MM.1S (cell line): Measurements from ENCODE around the gene TMPRSS3.

Source experiments
- CTCF ChIP-seq: fragments of 300-600 bp; sonication (generic); IDR thresholded peaks from 2 replicates; pipeline ENCODE4 v1.5.1; 2016; ENCODE audit warnings: antibody characterized with exemption, low read length, mixed read lengths
- EZH2 ChIP-seq: fragments of 300-600 bp; sonication (generic); optimal IDR thresholded peaks from 2 replicates; pipeline ENCODE3; 2017; ENCODE audit warnings: low read depth, mild to moderate bottlenecking, antibody characterized with exemption, low read length, mixed read lengths
- EZH2phosphoT487 ChIP-seq: fragments of 300-600 bp; sonication (generic); IDR thresholded peaks from 2 replicates; pipeline ENCODE4 v1.6.1; 2018; ENCODE audit warnings: antibody characterized with exemption, low read length

GRCh38 chr21:42423685-42424084, 27.8 kb upstream of the TMPRSS3 start:
- TF ChIP-seq CTCF (no peak), EZH2 (no peak), EZH2phosphoT487 (no peak)
